H54 (cell line): ENCODE measurements around the gene DAD1.
A peak's percentile ranks its signal among the peaks of the same experiment; 100 is the strongest.
"Not testable (repeated sequence)": the region's sequence is repeated elsewhere in the genome, so short reads cannot be mapped to it uniquely, and the experiment has no call there.

Experiments
- DNase-seq: peaks from one replicate; pipeline ENCODE4 v3.0.0; 2011; ENCODE audit warnings: low spot score, mixed read lengths; ENCODE audit not compliant: insufficient read length
- FAIRE-seq: peaks from 3 replicates; lab custom pipeline; 2011; peaks lifted over from hg19 to GRCh38; lab: Jason Lieb, UNC
- POLR2A ChIP-seq: IDR thresholded peaks from 2 replicates; pipeline ENCODE4 v1.6.1; 2011; ENCODE audit warnings: low read depth, mild to moderate bottlenecking, low read length

The DAD1 gene

DNA sequence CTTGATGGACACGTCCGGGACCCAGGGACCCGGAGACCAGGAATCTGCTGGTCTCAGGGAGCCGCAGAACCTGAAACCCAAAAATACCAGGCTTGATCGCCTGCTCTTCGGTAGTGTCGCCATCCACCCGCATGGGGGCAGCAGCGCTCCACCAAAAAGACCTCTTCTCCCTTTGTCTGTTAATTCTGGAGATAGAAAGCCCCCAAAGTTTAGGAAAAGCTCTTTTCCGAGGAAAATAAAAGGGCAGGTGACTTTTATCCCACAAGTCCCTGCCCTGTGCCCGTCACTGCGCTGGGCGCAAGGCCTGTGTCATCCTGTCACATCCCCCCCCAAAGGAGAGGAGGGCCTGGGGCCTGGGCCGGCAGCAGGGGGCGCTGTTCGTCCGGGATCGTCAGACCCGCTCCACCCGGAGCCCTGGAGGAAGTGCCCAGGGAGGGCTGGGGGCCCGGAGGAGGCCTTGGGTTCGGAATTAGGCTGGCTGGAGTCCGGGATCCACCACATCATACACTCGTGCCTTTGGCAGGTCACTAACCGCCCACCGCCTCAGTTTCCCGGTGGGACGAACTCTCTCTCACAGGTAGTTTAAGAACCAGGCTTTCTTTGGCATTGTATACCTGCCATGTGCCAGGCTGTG is 31.9 kb downstream of the DAD1 start:
- DNase-seq: peak; percentile 63
- TF ChIP-seq POLR2A: no peak
- FAIRE-seq: no peak

DNA sequence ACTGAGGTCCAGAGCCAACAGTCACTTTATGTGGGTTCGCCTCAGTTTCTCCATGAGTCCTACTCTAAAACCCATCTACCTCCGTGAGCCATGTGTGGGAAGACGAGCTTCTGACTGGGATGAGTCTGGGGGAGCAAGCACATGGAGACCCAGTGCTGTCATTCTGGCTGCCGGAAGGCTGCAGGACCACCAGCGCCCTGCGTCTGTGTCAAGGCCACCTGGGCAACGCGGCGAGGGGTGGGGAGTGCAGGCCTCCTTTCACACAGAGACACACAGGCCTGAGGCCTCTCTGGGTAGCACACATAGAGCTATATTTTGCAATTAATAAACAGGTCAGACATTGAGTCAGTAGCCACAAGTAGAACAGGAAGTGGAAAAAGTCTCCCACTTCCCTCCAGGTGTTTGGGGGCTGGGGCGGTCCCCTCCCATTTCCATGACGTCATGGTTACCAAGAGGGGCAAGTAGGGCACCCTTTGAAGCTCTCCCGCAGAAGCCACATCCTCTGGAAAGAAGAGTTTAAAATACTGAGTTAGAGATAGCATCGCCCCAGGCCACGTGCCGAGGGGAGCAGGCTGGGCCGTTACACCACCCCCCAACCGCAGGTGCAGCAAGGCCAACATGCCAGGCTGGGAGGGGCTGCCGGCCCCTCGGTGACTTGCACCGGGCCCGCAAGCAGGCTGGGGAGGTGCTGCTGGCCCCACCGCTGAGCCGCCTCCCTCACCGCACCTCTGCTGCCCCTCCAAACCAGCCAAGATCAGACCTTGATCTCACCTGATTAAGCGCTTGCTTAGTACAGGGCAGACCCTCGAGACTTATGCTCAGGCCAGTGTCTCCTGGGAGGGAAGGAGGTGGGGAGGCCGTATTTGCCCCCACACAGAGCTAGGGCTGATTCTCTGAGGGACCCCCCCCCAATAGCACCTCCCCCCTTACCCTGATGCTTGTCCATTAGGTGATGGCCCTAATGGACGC is 32.7 kb downstream of the DAD1 start:
- DNase-seq (peak; percentile 29), FAIRE-seq (no peak)
- TF ChIP-seq POLR2A: no peak

DNA sequence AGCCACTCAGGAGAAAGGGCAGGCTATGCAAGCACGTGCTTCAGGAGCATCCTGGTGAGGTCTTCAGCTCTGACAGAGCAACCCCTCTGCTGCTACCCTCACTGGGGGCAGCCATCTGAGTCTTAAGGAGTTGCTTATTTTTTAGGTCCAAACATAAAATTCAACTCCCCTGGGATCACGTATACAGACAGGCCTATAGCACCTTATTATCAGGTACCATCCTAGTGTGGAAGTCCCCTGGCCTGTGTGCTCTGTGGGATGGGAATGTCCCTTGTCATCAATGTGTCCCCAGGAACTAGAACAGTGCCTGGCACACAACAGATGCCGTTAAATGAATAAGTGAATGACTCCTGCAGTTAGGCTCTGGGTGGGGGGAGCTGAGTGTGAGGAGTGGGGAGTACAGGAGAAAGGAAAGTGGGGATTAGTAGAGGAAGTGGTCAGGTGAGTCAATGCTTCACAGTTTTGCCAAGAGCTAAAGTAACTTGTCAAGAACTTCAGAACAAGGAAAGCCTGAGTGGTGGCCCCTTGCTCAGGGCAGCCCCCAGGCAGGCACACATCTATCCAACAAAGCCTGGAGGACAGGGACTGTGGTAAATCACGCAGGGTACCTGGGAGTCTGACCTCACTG is 33.5 kb downstream of the DAD1 start:
- no peak for TF ChIP-seq POLR2A
- no peak for DNase-seq
- no peak for FAIRE-seq

DNA sequence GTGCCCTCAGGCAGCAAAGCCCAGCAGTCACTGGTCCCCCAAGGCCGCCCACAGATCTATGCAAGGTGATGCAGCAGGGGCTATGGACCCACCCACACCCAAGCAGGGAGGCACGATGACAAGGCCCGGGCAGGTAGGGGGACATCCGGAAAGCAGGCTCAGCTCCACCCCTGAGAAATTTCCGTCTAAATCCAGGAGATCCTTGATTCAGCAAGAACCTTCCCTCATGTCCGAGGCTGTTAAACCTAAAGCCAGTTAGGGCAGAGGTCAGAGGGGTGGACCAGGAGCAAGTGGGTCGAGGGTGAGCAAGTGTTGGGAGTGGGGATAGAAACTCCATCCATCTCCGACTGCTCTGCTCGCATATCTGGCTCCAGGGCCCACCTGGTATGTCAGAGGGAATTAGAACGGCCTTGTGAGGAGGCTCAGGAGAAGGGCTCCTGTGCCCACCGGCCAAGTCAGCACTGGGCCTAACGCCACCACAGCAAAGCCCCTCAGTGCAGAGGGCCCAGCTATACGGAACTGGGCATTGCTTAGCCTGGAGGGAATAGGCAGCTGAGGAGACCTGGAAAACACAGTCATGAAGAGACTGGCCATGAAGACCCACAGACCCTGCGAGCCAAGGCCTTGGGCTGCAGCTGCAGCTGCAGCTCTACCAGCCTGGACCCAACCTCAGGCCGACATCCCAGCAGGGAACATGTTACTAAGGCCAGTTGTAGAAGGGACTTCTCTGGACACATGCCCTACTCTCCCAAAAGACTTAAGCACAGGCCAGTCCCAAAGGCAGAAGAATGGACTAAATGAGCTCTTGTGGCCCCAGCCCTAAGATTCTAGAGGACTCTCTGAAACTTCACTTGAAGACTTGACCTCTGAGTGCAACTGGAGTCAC is 34.3 kb downstream of the DAD1 start:
- no peak for FAIRE-seq

DNA sequence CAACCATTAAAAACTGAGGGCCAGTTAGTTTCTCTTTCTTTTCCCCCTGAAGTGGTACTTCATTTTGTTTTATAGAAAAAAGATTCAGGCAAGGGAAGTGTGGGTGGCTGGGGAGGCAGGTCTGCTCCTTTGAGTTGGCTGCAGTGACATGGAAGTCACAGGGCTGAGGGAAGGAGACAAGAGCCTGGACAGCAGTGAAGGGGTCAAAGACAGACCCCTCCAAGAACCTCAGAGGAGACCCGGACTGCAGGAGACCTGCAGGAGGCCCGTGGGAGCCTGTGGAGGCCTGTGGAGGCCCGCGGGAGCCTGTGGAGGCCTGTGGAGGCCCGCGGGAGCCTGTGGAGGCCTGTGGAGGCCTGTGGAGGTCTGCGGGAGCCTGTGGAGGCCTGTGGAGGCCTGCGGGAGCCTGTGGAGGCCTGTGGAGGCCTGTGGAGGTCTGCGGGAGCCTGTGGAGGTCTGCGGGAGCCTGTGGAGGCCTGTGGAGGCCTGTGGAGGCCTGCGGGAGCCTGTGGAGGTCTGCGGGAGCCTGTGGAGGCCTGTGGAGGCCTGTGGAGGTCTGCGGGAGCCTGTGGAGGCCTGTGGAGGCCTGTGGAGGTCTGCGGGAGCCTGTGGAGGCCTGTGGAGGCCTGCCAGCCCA is 35.0 kb downstream of the DAD1 start:
- not testable (repeated sequence) for FAIRE-seq, DNase-seq

More for the DNA sequence above, 34.3 kb downstream of the DAD1 start:
- TF ChIP-seq POLR2A: no peak
- no peak for DNase-seq

DNA sequence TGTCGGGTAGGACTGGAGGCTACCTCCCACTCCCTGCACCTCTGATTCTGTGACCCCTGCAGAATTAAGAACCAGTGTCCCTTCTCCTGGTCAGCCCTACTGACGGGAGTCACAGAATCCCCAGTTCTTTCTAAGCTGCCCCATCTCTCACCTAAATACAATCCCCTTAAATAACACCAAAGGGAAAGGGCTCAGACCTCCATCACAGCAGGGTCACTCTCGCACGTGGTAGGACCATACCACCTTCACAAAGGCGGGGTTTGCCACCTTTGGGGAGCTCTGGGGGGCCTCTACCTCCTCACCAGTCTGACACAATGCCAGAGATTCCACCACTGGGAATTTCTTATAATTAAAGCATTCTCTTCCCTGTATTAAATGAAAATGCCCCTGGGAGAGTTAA is 35.6 kb downstream of the DAD1 start:
- FAIRE-seq (no peak), DNase-seq (no peak)
- no peak for TF ChIP-seq POLR2A

DNA sequence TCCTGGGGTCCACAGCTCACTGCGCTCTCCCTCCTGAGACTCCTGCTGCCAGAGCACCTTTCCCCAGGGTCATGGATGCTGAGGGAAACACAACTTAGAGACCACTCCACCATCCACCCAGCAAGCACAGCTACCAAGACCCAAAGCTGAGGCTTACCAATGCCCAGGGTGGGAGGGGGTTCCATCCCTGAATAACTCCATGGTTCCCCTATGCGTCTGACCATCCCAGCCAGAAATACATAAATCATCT is 36.3 kb downstream of the DAD1 start:
- FAIRE-seq (no peak), DNase-seq (no peak)
- TF ChIP-seq POLR2A: no peak

DNA sequence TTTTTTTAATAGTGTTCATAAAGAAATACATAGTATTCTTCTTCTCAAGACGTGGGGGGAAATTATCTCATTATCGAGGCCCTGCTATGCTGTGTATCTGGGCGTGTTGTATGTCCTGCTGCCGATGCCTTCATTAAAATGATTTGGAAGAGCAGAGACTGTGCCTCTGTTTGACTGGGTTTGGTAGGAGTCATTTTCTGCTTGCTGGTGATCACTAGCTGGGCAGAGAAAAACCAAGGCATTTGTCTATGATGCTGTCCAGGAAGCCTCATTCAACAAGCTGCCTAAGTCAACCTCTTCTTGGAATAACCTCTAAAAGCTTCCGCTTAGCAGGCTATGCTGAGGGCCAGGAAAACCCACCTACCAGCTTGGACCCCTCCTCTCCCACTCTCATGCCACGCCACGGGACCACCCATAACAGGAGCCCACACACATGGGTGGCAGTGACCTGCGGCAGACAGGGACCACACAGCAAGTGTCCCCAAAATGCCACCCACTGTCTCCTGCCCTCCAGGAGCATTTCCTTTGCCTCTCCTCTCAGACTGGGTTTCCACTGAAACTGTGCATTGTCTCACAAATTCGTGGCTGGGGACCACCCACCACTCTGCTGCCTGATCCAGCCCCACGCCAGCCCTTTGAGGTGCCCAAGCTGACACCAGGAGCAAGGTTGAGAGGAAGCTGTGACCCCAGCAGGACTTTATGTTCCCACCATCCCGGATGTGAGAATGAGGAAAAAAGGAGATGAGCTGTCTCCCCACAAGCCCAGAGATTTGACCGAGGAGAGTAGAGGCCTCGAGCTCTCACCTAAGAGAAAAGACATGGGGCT is 36.8 kb downstream of the DAD1 start:
- TF ChIP-seq POLR2A: no peak
- no peak for DNase-seq
- FAIRE-seq: no peak

DNA sequence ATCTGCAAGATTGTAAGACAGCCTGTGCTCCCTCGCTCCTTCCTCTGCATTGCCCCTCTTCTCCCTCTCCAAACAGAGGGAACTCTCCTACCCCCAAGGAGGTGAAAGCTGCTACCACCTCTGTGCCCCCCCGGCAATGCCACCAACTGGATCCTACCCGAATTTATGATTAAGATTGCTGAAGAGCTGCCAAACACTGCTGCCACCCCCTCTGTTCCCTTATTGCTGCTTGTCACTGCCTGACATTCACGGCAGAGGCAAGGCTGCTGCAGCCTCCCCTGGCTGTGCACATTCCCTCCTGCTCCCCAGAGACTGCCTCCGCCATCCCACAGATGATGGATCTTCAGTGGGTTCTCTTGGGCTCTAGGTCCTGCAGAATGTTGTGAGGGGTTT is 37.4 kb downstream of the DAD1 start:
- DNase-seq (no peak), FAIRE-seq (no peak)
- TF ChIP-seq POLR2A: no peak

DNA sequence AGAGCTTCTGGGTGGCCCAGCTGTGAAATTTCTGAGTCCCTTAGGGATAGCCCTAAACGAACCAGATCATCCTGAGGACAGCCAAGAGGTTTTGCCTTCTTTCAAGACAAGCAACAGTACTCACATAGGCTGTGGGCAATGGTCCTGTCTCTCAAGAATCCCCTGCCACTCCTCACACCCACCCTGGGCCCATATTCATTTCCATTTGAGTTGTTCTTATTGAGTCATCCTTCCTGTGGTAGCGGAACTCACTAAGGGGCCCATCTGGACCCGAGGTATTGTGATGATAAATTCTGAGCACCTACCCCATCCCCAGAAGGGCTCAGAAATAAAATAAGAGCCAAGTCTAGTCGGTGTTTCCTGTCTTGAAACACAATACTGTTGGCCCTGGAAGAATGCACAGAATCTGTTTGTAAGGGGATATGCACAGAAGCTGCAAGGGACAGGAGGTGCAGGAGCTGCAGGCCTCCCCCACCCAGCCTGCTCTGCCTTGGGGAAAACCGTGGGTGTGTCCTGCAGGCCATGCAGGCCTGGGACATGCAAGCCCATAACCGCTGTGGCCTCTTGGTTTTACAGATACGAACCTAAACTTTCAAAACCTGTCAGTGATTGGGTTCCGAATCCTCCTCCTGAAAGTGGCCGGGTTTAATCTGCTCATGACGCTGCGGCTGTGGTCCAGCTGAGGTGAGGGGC is 38.9 kb downstream of the DAD1 start:
- TF ChIP-seq POLR2A: no peak
- DNase-seq: no peak
- no peak for FAIRE-seq

DNA sequence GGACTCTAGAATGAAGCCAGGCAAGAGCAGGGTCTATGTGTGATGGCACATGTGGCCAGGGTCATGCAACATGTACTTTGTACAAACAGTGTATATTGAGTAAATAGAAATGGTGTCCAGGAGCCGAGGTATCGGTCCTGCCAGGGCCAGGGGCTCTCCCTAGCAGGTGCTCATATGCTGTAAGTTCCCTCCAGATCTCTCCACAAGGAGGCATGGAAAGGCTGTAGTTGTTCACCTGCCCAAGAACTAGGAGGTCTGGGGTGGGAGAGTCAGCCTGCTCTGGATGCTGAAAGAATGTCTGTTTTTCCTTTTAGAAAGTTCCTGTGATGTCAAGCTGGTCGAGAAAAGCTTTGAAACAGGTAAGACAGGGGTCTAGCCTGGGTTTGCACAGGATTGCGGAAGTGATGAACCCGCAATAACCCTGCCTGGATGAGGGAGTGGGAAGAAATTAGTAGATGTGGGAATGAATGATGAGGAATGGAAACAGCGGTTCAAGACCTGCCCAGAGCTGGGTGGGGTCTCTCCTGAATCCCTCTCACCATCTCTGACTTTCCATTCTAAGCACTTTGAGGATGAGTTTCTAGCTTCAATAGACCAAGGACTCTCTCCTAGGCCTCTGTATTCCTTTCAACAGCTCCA is 39.6 kb downstream of the DAD1 start:
- no peak for FAIRE-seq
- no peak for DNase-seq
- TF ChIP-seq POLR2A: no peak
